Endodermal cell (in vitro differentiated cells): ENCODE measurements around the gene LSAMP. TPM values are rescaled to one million over a fixed set of nuclear protein-coding genes. Genes with fewer than 3 reads are reported as not detected.

ENCODE experiments used
- DNase-seq: peaks from one replicate; pipeline ENCODE4 v3.0.0-alpha.2; 2017
- H3K27ac ChIP-seq: 2 replicates; pipeline ENCODE4 v1.5.1; 2013; ENCODE audit warnings: mild to moderate bottlenecking, low read depth, low read length, moderate library complexity
- H3K27me3 ChIP-seq: 2 replicates; pipeline ENCODE4 v1.6.1; 2013; ENCODE audit warnings: mild to moderate bottlenecking, low read length, moderate library complexity; ENCODE audit not compliant: insufficient read depth, control insufficient read depth, poor library complexity, severe bottlenecking
- H3K36me3 ChIP-seq: 2 replicates; pipeline ENCODE4 v1.7.0; 2013; ENCODE audit warnings: mild to moderate bottlenecking, low read length, moderate library complexity; ENCODE audit not compliant: control insufficient read depth, insufficient read depth
- H3K4me1 ChIP-seq: one replicate; pipeline ENCODE4 v1.7.0; 2013; ENCODE audit warnings: low read length; ENCODE audit not compliant: control insufficient read depth, insufficient read depth
- H3K4me3 ChIP-seq: 2 replicates; pipeline ENCODE4 v1.5.1; 2013; ENCODE audit warnings: mild to moderate bottlenecking, low read length, moderate library complexity
- H3K9ac ChIP-seq: 2 replicates; pipeline ENCODE4 v1.6.1; 2013; ENCODE audit warnings: mild to moderate bottlenecking, low read length, moderate library complexity; ENCODE audit not compliant: poor library complexity, severe bottlenecking; ENCODE audit errors: extremely low read depth
- H3K9me3 ChIP-seq: 2 replicates; pipeline ENCODE4 v1.6.1; 2013; ENCODE audit warnings: mild to moderate bottlenecking, low read length, moderate library complexity; ENCODE audit not compliant: control insufficient read depth
- H3K27ac Mint-ChIP-seq: 2 replicates; pipeline ENCODE4 v1.8.0; 2020; ENCODE audit warnings: mixed read lengths
- H3K27me3 Mint-ChIP-seq: 2 replicates; pipeline ENCODE4 v1.8.0; 2021; ENCODE audit warnings: mild to moderate bottlenecking, mixed read lengths; ENCODE audit not compliant: insufficient read depth
- H3K36me3 Mint-ChIP-seq: 2 replicates; pipeline ENCODE4 v1.8.0; 2020; ENCODE audit warnings: low read depth, mixed read lengths
- H3K4me1 Mint-ChIP-seq: 2 replicates; pipeline ENCODE4 v1.8.0; 2020; ENCODE audit warnings: mixed read lengths
- H3K4me3 Mint-ChIP-seq: 2 replicates; pipeline ENCODE4 v1.8.0; 2020; ENCODE audit warnings: mild to moderate bottlenecking, moderate library complexity, mixed read lengths
- H3K9me3 Mint-ChIP-seq: 2 replicates; pipeline ENCODE4 v1.8.0; 2020; ENCODE audit warnings: mild to moderate bottlenecking, mixed read lengths
- WGBS, 2 experiments: methylation state at CpG; one replicate each; pipeline versions ENCODE4 v1.1.5 to v1.1.7; 2013; ENCODE audit warnings: missing lambda C conversion rate in 2 of 2, mixed read lengths in 1 of 2; ENCODE audit not compliant: insufficient coverage in 1 of 2, insufficient read length in 1 of 2; 5-methylcytosine and 5-hydroxymethylcytosine counted together
- total RNA-seq, 2 donors: library from RNA; stranded (reverse); fragmentation: NEBNext Ultra II Directional in 1 of 2; extraction: Animal tissue kit (Norgen Biotek cat#: 25700) in 1 of 2; gene quantifications; 2 replicates in 1 of 2; 3 replicates in 1 of 2; pipeline ENCODE4 v1.2.1, GENCODE V29; 2021
- TF ChIP-seq, protein P1 (sequence below): fragments of 200-600 bp; sonication (generic); conservative IDR thresholded peaks from 2 replicates; pipeline ENCODE4 v1.5.0; 2021; ENCODE audit warnings: antibody characterized with exemption, mild to moderate bottlenecking

Gene LSAMP
- total RNA-seq, 2 donors from 2014 or later: 4.4 to 10.2 TPM

DNA sequence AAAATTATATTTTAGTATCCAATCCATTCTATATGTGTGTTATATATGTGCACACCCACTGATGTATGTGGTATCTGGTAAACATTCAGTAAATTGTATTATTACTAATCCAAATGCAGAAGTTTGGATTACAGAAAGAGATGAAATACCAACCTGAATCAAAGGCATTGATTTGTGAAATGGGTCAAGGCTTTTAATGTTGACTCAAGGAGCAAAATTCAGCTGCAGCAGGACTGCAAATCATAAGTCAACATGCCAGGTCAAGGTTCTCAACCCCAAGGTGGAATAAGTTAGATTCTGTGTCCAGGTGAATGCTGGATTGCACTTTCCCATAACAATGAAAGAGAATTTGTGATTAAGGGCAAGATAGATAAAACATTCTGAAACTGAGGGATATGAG lies 631.3 kb downstream of the LSAMP start:
- Mint-ChIP-seq H3K27ac (no peak overlapping the region), H3K4me3 (no peak overlapping the region), H3K36me3 (no peaks in the 10 kb centered on the region), H3K9me3 (no peaks in the 10 kb centered on the region), H3K4me1 (peaks cover 10% of the 10 kb centered on the region), H3K27me3 (no peaks in the 10 kb centered on the region)
- H3K4me3 ChIP-seq: no peak overlapping the region
- no peak overlapping the region for H3K9ac ChIP-seq
- no peak overlapping the region for H3K27ac ChIP-seq
- H3K36me3 ChIP-seq: no peaks in the 10 kb centered on the region
- DNase-seq: no peak
- no peaks in the 10 kb centered on the region for H3K9me3 ChIP-seq
- TF ChIP-seq, protein P1, sequence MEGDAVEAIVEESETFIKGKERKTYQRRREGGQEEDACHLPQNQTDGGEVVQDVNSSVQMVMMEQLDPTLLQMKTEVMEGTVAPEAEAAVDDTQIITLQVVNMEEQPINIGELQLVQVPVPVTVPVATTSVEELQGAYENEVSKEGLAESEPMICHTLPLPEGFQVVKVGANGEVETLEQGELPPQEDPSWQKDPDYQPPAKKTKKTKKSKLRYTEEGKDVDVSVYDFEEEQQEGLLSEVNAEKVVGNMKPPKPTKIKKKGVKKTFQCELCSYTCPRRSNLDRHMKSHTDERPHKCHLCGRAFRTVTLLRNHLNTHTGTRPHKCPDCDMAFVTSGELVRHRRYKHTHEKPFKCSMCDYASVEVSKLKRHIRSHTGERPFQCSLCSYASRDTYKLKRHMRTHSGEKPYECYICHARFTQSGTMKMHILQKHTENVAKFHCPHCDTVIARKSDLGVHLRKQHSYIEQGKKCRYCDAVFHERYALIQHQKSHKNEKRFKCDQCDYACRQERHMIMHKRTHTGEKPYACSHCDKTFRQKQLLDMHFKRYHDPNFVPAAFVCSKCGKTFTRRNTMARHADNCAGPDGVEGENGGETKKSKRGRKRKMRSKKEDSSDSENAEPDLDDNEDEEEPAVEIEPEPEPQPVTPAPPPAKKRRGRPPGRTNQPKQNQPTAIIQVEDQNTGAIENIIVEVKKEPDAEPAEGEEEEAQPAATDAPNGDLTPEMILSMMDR: no peak
- H3K4me1 ChIP-seq: no peaks in the 10 kb centered on the region
- no peaks in the 10 kb centered on the region for H3K27me3 ChIP-seq

DNA sequence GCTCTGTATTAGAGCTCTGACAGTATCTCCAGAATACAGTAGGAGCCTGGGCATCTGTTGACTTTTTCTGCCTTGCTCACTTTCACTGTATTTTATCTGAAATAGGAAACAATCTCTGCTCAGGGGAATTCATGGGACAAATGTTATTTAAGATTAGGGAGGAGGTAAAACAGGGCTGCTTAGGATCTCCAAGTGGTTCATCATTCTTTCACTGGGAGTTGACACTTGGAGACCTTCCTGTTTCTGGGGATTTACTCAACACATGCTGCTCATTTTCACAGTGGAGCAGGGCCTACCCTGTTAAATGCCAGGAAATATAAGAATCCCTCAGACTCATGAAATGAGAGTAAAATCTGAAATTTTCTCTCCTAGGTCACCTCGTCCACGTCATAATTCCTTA lies 636.5 kb downstream of the LSAMP start:
- H3K9ac ChIP-seq: no peak overlapping the region
- H3K9me3 Mint-ChIP-seq: no peaks in the 10 kb centered on the region
- no peaks in the 10 kb centered on the region for H3K27me3 ChIP-seq
- H3K4me1 ChIP-seq: no peaks in the 10 kb centered on the region
- H3K27ac ChIP-seq: no peak overlapping the region
- H3K36me3 Mint-ChIP-seq: no peaks in the 10 kb centered on the region
- TF ChIP-seq, protein P1: no peak
- DNase-seq: no peak
- H3K4me3 ChIP-seq: no peak overlapping the region
- no peak overlapping the region for H3K4me3 Mint-ChIP-seq
- H3K9me3 ChIP-seq: no peaks in the 10 kb centered on the region
- H3K4me1 Mint-ChIP-seq: peaks cover 37% of the 10 kb centered on the region
- 88 to 94% methylated on average over 2 of the region's 2 CpGs for WGBS, 2 experiments
- H3K27me3 Mint-ChIP-seq: no peaks in the 10 kb centered on the region
- H3K36me3 ChIP-seq: no peaks in the 10 kb centered on the region
- no peak overlapping the region for H3K27ac Mint-ChIP-seq

GRCh38 chr3:115808244-115808643 lies 637.0 kb downstream of the LSAMP start:
- no peaks in the 10 kb centered on the region for H3K36me3 Mint-ChIP-seq
- TF ChIP-seq, protein P1: no peak
- no peaks in the 10 kb centered on the region for H3K27me3 Mint-ChIP-seq
- H3K4me3 Mint-ChIP-seq: no peak overlapping the region
- no peaks in the 10 kb centered on the region for H3K36me3 ChIP-seq
- no peak overlapping the region for H3K4me3 ChIP-seq
- no peak overlapping the region for H3K27ac Mint-ChIP-seq
- no peak for DNase-seq
- no peaks in the 10 kb centered on the region for H3K9me3 ChIP-seq
- no peaks in the 10 kb centered on the region for H3K27me3 ChIP-seq
- no peak overlapping the region for H3K27ac ChIP-seq
- no peak overlapping the region for H3K9ac ChIP-seq
- H3K4me1 Mint-ChIP-seq: peaks cover 42% of the 10 kb centered on the region
- no peaks in the 10 kb centered on the region for H3K4me1 ChIP-seq
- 86 to 93% methylated on average over 1 of the region's 1 CpG for WGBS, 2 experiments
- H3K9me3 Mint-ChIP-seq: no peaks in the 10 kb centered on the region
